Dorsolateral prefrontal cortex (tissue), 118 donors: Measurements from ENCODE around the gene MS4A4E. TPM values are rescaled to one million over a fixed set of nuclear protein-coding genes. Genes with fewer than 3 reads are reported as not detected.

Source experiments
- microRNA-seq, 43 experiments: library from miRNA; unstranded; fragments of <30 nt; microRNA quantifications; one replicate each; pipeline ENCODE4 v1.2.0, GENCODE V29; 2022
- total RNA-seq, 120 experiments: library from RNA; stranded (reverse); gene quantifications; one replicate each; pipeline versions ENCODE4 v1.2.3 to v1.2.4, GENCODE V29; 2022

MS4A4E gene
- total RNA-seq, 120 experiments from 2014 or later: 0.36 to 3.7 (median 1.1) TPM; not detected in 19

Small RNA genes lying within 50 kb of the gene (microRNA-seq; reads per million reads assigned to microRNA genes)
- 0 to 0.70 (median 0) reads per million in 43 experiments for gene MIR6503

Other genes starting within 250 kb of the MS4A4E start
- under 1 TPM in 1 of 120 experiments, not detected in 119; 0.76 TPM for gene OOSP4B, start 226.0 kb downstream of the MS4A4E start, total RNA-seq
- under 1 TPM in 1 of 120 experiments, not detected in 119; 0.36 TPM for gene OOSP2, start 202.7 kb downstream of the MS4A4E start, total RNA-seq
- 1 to 10 TPM in 3 of 120 experiments, under 1 TPM in 2, not detected in 115; 0.41 to 1.1 (median 1.0) TPM for gene MS4A3, start 186.5 kb downstream of the MS4A4E start, total RNA-seq
- not detected for gene MS4A2, start 154.5 kb downstream of the MS4A4E start, total RNA-seq
- 100 to 1,000 TPM in 4 of 120 experiments, 10 to 100 TPM in 97, 1 to 10 TPM in 19; 2.3 to 110 (median 19.6) TPM for gene MS4A6A, start 60.1 kb downstream of the MS4A4E start, total RNA-seq
- 10 to 100 TPM in 14 of 120 experiments, 1 to 10 TPM in 102, under 1 TPM in 4; 0.45 to 30.2 (median 3.8) TPM for gene MS4A4A, start 37.5 kb upstream of the MS4A4E start, total RNA-seq
- not detected for gene MS4A6E, start 84.1 kb upstream of the MS4A4E start, total RNA-seq
- gene MS4A7, start 135.4 kb upstream of the MS4A4E start, total RNA-seq: 10 to 100 TPM in 75 of 120 experiments, 1 to 10 TPM in 45; 1.9 to 50.4 (median 11.1) TPM
- 1 to 10 TPM in 92 of 120 experiments, under 1 TPM in 27, not detected in 1; 0.28 to 7.3 (median 1.4) TPM for gene MS4A14, start 153.3 kb upstream of the MS4A4E start, total RNA-seq
- not detected for gene MS4A5, start 186.4 kb upstream of the MS4A4E start, total RNA-seq
- 1 to 10 TPM in 1 of 120 experiments, under 1 TPM in 14, not detected in 105; 0.17 to 1.0 (median 0.35) TPM for gene MS4A1, start 212.7 kb upstream of the MS4A4E start, total RNA-seq
- gene MS4A12, start 249.6 kb upstream of the MS4A4E start, total RNA-seq: not detected